ENCODE data around the gene FCER1G. TPM values are rescaled to one million over a fixed set of nuclear protein-coding genes. Genes with fewer than 3 reads are reported as not detected.

FCER1G gene
- total and polyA plus RNA-seq, 9 of the 15 experiments (the other 6 are each of a cell fraction or from before 2014, with no cell fraction given) = 0.15 to 0.69 (median 0.31) TPM; not detected in 2

GRCh38 chr1:161209790-161210409 is 5.2 kb upstream of the FCER1G start (continued):
- no peak for TF ChIP-seq ZBTB34 (CRISPR knock-in tag; IDR thresholded peaks at IDR 0.05)
- no peak for TF ChIP-seq ETS2 (tag; IDR thresholded peaks at IDR 0.05; ENCODE audit: borderline replicate concordance, poor library complexity, severe bottlenecking)
- no peak for TF ChIP-seq YBX1 (IDR thresholded peaks at IDR 0.05)
- TF ChIP-seq ZNF232 (CRISPR knock-in tag; IDR thresholded peaks at IDR 0.05) = no peak
- TF ChIP-seq ZNF165 (CRISPR knock-in tag; IDR thresholded peaks at IDR 0.05; ENCODE audit: borderline replicate concordance) = no peak
- TF ChIP-seq OTX1 (CRISPR knock-in tag; IDR thresholded peaks at IDR 0.05) = no peak
- TF ChIP-seq ZNF124 (CRISPR knock-in tag; IDR thresholded peaks at IDR 0.05) = no peak
- no peak for TF ChIP-seq CREB3L1 (IDR thresholded peaks at IDR 0.05; ENCODE audit: borderline replicate concordance, low read depth)
- no peak for TF ChIP-seq SREBF2 (CRISPR knock-in tag; IDR thresholded peaks at IDR 0.05)
- TF ChIP-seq SREBF1 (IDR thresholded peaks at IDR 0.05; ENCODE audit: borderline replicate concordance, low read depth, low read length) = no peak
- no peak for TF ChIP-seq TARDBP (IDR thresholded peaks at IDR 0.05)
- TF ChIP-seq SNAPC5 (CRISPR knock-in tag; IDR thresholded peaks at IDR 0.05) = no peak
- no peak for TF ChIP-seq SMARCA5 (IDR thresholded peaks at IDR 0.05)
- no peak for TF ChIP-seq ZNF707 (CRISPR knock-in tag; conservative IDR thresholded peaks at IDR 0.05)
- no peak for TF ChIP-seq POLR2H (tag; IDR thresholded peaks at IDR 0.05; ENCODE audit: low read depth)
- peak in 1 of 2 experiments; percentile 49; a peak in 1 of 4 replicates for TF ChIP-seq RCOR1 (IDR thresholded peaks at IDR 0.05; ENCODE audit: borderline replicate concordance in 1 of 2, low read depth in 2 of 2, low read length in 2 of 2)
- TF ChIP-seq HOXB6 (CRISPR knock-in tag; IDR thresholded peaks at IDR 0.05; ENCODE audit: borderline replicate concordance) = no peak
- TF ChIP-seq ZC3H4 (CRISPR knock-in tag; IDR thresholded peaks at IDR 0.05; ENCODE audit: borderline replicate concordance) = no peak
- TF ChIP-seq ZFP91 (CRISPR knock-in tag; IDR thresholded peaks at IDR 0.05) = no peak
- TF ChIP-seq HBP1 (CRISPR knock-in tag; IDR thresholded peaks at IDR 0.05) = no peak
- TF ChIP-seq ZNF830 (CRISPR knock-in tag; IDR thresholded peaks at IDR 0.05) = no peak
- no peak for TF ChIP-seq NRF1 (conservative IDR thresholded peaks at IDR 0.05 in 1 of 2, IDR thresholded peaks at IDR 0.05 in 1 of 2)
- no peak for TF ChIP-seq KAT2B (IDR thresholded peaks at IDR 0.05; ENCODE audit: low read depth, low read length)
- TF ChIP-seq ZNF507 (tag; conservative IDR thresholded peaks at IDR 0.05) = no peak
